PC-9 (cell line): ENCODE results near the gene PDE6D. TPM values are rescaled to one million over a fixed set of nuclear protein-coding genes. Genes with fewer than 3 reads are reported as not detected.
"Not testable (repeated sequence)": the region's sequence is repeated elsewhere in the genome, so short reads cannot be mapped to it uniquely, and the experiment has no call there.

Experiments used
- BruUV-seq: library from RNA; stranded (reverse); fragments of 400-500 nt; replicated peaks from 2 replicates; lab custom pipeline; 2021; lab: Mats Ljungman, UMichigan
- CTCF ChIA-PET: fragments of 300-600 bp; sonication (Branson Sonifier 250); formaldehyde crosslinking; loops from one replicate; lab custom pipeline; 2022; ENCODE audit warnings: antibody characterized with exemption; lab: Charles Lee
- POLR2A ChIA-PET: fragments of 300-600 bp; sonication (Branson Sonifier 250); formaldehyde crosslinking; loops from one replicate; lab custom pipeline; 2022; ENCODE audit warnings: antibody characterized with exemption; ENCODE audit not compliant: unreplicated experiment; lab: Charles Lee
- DNase-seq, 2 experiments: peaks; one replicate each; pipeline versions ENCODE4 v3.0.0 to v3.0.0-alpha.2; 2015 to 2022; ENCODE audit warnings: mixed read lengths in 1 of 2
- H2AFZ ChIP-seq: fragments of 200-600 bp; sonication (generic); 2 replicates; pipeline ENCODE4 v1.8.1; 2017; ENCODE audit warnings: antibody characterized with exemption
- H3F3A ChIP-seq: fragments of 200-600 bp; sonication (generic); 2 replicates; pipeline ENCODE4 v1.8.1; 2017; ENCODE audit warnings: antibody characterized with exemption, mild to moderate bottlenecking, low read depth; ENCODE audit not compliant: insufficient read depth
- H3K27ac ChIP-seq: fragments of 200-600 bp; sonication (generic); 2 replicates; pipeline ENCODE4 v1.6.1; 2016; ENCODE audit warnings: mixed run types
- H3K27me3 ChIP-seq: fragments of 200-600 bp; sonication (generic); 2 replicates; pipeline ENCODE4 v1.6.1; 2016; ENCODE audit warnings: low read depth, mixed run types; ENCODE audit not compliant: insufficient read depth
- H3K36me3 ChIP-seq: fragments of 200-600 bp; sonication (generic); 2 replicates; pipeline ENCODE4 v1.6.1; 2016; ENCODE audit warnings: low read depth, mixed run types
- H3K4me1 ChIP-seq: fragments of 200-600 bp; sonication (generic); replicated peaks from 2 replicates; pipeline ENCODE4 v1.6.1; 2016; ENCODE audit warnings: mixed run types; ENCODE audit not compliant: insufficient read depth
- H3K4me2 ChIP-seq: fragments of 200-600 bp; sonication (generic); 2 replicates; pipeline ENCODE4 v1.6.1; 2017; ENCODE audit warnings: mixed run types
- H3K4me3 ChIP-seq: fragments of 200-600 bp; sonication (generic); 2 replicates; pipeline ENCODE4 v1.6.1; 2016; ENCODE audit warnings: mixed run types
- H3K79me2 ChIP-seq: fragments of 200-600 bp; sonication (generic); 2 replicates; pipeline ENCODE4 v1.6.1; 2017; ENCODE audit warnings: low read depth, mixed run types
- H3K9me2 ChIP-seq: fragments of 200-600 bp; sonication (generic); 2 replicates; pipeline ENCODE4 v1.8.1; 2017; ENCODE audit warnings: mild to moderate bottlenecking; ENCODE audit not compliant: insufficient read depth
- H3K9me3 ChIP-seq: fragments of 200-600 bp; sonication (generic); 2 replicates; pipeline ENCODE4 v1.8.1; 2016; ENCODE audit warnings: low read depth; ENCODE audit not compliant: insufficient read depth
- H4K20me1 ChIP-seq: fragments of 200-600 bp; sonication (generic); 2 replicates; pipeline ENCODE4 v1.8.1; 2017; ENCODE audit not compliant: insufficient read depth
- EZH2 ChIP-seq: fragments of 200-600 bp; sonication (generic); IDR thresholded peaks from 2 replicates; pipeline ENCODE4 v1.8.0; 2017; ENCODE audit warnings: antibody characterized with exemption, low read depth
- intact Hi-C: fragments of 100-400 bp; cut with micrococcal nuclease; formaldehyde crosslinking; loops from one replicate; pipeline ENCODE4 v1.10.0; 2022; ENCODE audit not compliant: unreplicated experiment
- total RNA-seq: library from RNA; stranded (reverse); gene quantifications from 2 replicates; pipeline ENCODE4 v1.2.3, GENCODE V29; 2021
- TF ChIP-seq, protein P1 (sequence below): fragments of 200-600 bp; sonication (generic); conservative IDR thresholded peaks from 2 replicates; pipeline ENCODE4 v1.6.1; 2017; ENCODE audit warnings: mixed run types, antibody characterized with exemption, mild to moderate bottlenecking, moderate library complexity

PDE6D gene
- total RNA-seq, 1 experiment from 2014 or later, result 32.2 TPM

DNA sequence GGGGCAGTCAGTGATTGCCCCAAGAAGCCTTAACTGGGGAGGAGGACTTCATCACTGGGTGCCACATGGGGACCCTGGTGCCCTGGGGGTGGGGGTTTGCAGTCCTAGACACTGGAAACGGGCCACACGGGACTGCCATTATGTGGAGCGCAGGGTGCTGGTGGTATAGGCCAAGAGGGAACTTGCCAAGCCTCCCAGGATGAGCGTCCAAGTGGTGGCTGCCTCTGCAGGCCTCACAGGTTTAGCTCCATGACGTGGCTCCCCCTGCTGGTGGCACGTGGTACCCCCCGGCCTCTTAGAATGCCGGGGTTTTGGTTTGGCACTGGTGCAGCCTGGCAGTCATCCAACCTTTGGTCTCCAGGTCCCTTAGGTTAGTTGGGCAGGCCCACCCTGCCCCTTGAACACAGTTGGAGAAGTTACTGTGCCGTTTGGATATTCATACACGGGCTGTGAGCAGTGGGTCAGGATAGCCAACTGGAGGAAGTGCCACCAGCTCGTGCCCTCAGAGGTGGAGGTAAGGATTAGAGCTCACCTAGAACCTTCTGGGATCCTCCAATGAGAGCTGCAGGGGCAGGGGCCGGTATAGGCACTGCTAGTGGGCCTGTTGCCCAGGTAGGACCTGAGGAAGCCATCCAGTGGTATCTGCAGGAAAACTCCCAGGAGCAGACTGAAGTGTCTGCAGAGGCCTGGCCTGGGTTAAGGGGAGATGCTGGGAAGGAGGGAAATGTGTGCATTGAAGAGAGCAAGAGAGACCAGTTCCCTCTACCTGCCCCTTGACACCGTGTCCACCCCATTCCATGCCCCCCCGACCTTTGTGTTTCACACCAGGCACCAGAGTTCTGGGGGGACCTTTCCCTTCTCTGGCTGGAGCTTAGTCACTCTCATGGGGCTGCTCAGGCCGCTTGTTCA lies 67.1 kb downstream of the PDE6D start:
- peaks cover 54% of the 10 kb centered on the region for H3F3A ChIP-seq
- ChIA-PET POLR2A (interaction anchor here (0.5 to 1.9 kb wide), 4 partner anchors 36 to 1576 kb away, joined by 6 to 13 read pairs (median 9); no protein-coding TSS in a partner anchor), CTCF (interaction anchor here (0.5 to 3.2 kb wide), 10 partner anchors 32 to 113 kb away, joined by 3 to 32 read pairs (median 8); no protein-coding TSS in a partner anchor)
- H4K20me1 ChIP-seq, result peaks cover 35% of the 10 kb centered on the region
- peak overlapping the region; percentile 17; the same call in 1 of the 2 replicates for H3K4me2 ChIP-seq
- peaks cover 41% of the 10 kb centered on the region for H3K79me2 ChIP-seq
- BruUV-seq, result no TSS peak
- H3K9me3 ChIP-seq, result no peaks in the 10 kb centered on the region
- TF ChIP-seq, protein P1, sequence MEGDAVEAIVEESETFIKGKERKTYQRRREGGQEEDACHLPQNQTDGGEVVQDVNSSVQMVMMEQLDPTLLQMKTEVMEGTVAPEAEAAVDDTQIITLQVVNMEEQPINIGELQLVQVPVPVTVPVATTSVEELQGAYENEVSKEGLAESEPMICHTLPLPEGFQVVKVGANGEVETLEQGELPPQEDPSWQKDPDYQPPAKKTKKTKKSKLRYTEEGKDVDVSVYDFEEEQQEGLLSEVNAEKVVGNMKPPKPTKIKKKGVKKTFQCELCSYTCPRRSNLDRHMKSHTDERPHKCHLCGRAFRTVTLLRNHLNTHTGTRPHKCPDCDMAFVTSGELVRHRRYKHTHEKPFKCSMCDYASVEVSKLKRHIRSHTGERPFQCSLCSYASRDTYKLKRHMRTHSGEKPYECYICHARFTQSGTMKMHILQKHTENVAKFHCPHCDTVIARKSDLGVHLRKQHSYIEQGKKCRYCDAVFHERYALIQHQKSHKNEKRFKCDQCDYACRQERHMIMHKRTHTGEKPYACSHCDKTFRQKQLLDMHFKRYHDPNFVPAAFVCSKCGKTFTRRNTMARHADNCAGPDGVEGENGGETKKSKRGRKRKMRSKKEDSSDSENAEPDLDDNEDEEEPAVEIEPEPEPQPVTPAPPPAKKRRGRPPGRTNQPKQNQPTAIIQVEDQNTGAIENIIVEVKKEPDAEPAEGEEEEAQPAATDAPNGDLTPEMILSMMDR, result peak; percentile 91
- no peak for TF ChIP-seq EZH2
- H3K4me1 ChIP-seq, result peaks cover 30% of the 10 kb centered on the region
- H3K4me3 ChIP-seq, result no peak overlapping the region
- no peaks in the 10 kb centered on the region for H3K9me2 ChIP-seq
- peak; percentile 68 to 91 for DNase-seq
- H2AFZ ChIP-seq, result no peak overlapping the region
- intact Hi-C loops, result loop anchor here (1.0 to 10.0 kb wide), 3 partner anchors 66 to 249 kb away; partner anchors contain the start of gene NCL
- H3K36me3 ChIP-seq, result peaks cover 18% of the 10 kb centered on the region
- H3K27me3 ChIP-seq, result no peaks in the 10 kb centered on the region
- H3K27ac ChIP-seq, result peak overlapping the region; percentile 36; the same call in 1 of the 2 replicates

DNA sequence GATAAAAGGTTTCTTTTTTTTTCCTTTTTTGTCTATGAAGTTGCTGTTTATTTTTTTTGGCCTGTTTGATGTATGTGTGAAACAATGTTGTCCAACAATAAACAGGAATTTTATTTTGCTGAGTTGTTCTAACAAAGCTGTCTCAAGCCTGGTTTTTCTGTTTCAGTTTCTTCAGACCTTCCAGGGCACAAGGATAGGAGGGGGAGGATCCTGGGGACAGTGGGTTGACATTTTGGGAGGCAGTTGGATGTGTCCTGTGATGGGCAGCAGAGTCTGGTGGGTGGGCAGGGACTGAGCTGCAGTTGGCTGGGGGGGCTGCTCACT lies 67.7 kb downstream of the PDE6D start:
- H2AFZ ChIP-seq, H3K9me3 ChIP-seq, H3K4me3 ChIP-seq, H3K27me3 ChIP-seq, H3K9me2 ChIP-seq, BruUV-seq, DNase-seq: not testable (repeated sequence)
- Histone ChIP-seq H3F3A (peaks cover 54% of the 10 kb centered on the region), H3K36me3 (peaks cover 18% of the 10 kb centered on the region), H3K4me2 (peak overlapping the region; percentile 17; the same call in 1 of the 2 replicates), H3K79me2 (peaks cover 48% of the 10 kb centered on the region), H4K20me1 (peaks cover 35% of the 10 kb centered on the region), H3K4me1 (peaks cover 30% of the 10 kb centered on the region), H3K27ac (peak overlapping the region; percentile 36; the same call in 1 of the 2 replicates)
- ChIA-PET POLR2A (interaction anchor here (0.5 to 0.6 kb wide), 2 partner anchors 94 to 1038 kb away, joined by 6 to 13 read pairs; no protein-coding TSS in a partner anchor), CTCF (interaction anchor here (0.5 to 3.2 kb wide), 7 partner anchors 33 to 102 kb away, joined by 3 to 32 read pairs (median 9); no protein-coding TSS in a partner anchor)
- intact Hi-C loops, result loop anchor here (10.0 kb wide), 1 partner anchor 249 kb away; the partner anchor contains the start of gene NCL

DNA sequence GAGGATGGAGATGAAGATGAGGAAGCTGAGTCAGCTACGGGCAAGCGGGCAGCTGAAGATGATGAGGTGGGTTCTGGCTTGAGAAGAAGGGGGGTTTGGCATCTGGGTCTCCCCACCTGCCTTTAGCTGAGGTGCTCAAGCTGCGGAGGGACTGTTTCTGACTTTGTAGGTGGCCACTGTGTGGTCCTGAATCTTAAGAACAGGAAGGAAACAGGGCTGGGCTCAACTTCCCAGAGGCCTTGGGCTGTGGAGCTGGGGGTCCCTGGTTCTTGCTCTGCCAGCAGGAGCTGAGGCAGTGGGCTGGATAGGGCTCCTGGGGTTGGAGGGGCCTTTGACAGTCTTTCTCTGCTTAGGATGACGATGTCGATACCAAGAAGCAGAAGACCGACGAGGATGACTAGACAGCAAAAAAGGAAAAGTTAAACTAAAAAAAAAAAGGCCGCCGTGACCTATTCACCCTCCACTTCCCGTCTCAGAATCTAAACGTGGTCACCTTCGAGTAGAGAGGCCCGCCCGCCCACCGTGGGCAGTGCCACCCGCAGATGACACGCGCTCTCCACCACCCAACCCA lies 68.5 kb downstream of the PDE6D start:
- H2AFZ ChIP-seq, DNase-seq, H3K27me3 ChIP-seq, POLR2A ChIA-PET, H3K9me3 ChIP-seq, H3K9me2 ChIP-seq, H3K4me3 ChIP-seq, CTCF ChIA-PET: not testable (repeated sequence)
- peak overlapping the region; percentile 46; the same call in 1 of the 2 replicates for H3K27ac ChIP-seq
- TSS peak; percentile 20 for BruUV-seq
- intact Hi-C loops, result loop anchor here (10.0 kb wide), 1 partner anchor 248 kb away; the partner anchor contains the start of gene NCL
- H3K4me2 ChIP-seq, result peak overlapping the region; percentile 97
- H3F3A ChIP-seq, result peaks cover 53% of the 10 kb centered on the region
- H3K79me2 ChIP-seq, result peaks cover 48% of the 10 kb centered on the region
- peaks cover 23% of the 10 kb centered on the region for H3K4me1 ChIP-seq
- H4K20me1 ChIP-seq, result peaks cover 35% of the 10 kb centered on the region
- peaks cover 18% of the 10 kb centered on the region for H3K36me3 ChIP-seq
